HG02588 (cell line): ENCODE results near the gene ARHGAP11A.

Experiments used
- ATAC-seq: cut with Tn5 transposase; IDR thresholded peaks from one replicate; pipeline ENCODE4 v1.9.1; 2021; ENCODE audit warnings: mild to moderate bottlenecking, moderate library complexity; ENCODE audit not compliant: unreplicated experiment

Gene ARHGAP11A

GRCh38 chr15:32652178-32652577 is 36.9 kb downstream of the ARHGAP11A start:
- ATAC-seq: no peak

GRCh38 chr15:32656091-32656490 is 40.8 kb downstream of the ARHGAP11A start:
- ATAC-seq: no peak

GRCh38 chr15:32656496-32656895 is 41.2 kb downstream of the ARHGAP11A start:
- no peak for ATAC-seq

GRCh38 chr15:32657198-32657883 is 42.0 kb downstream of the ARHGAP11A start:
- ATAC-seq: no peak

DNA sequence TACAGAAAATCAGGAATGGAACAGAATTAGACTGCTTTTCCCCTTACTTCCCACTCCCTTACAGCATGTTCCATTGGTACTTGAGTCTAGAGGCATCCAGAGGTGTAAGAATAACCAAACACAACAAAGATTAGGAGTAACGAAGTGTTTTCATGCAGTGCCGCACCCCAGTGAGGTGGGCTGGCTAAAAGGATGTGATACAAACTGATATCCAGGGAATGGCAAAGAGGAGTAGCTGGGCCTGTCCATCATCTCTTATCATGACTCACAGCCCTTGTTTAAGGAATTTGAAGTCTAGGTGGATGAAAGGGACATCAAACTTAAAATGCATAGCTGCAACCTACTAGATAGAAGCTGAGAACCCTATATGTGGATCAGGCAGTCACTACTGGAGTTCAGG is 42.6 kb downstream of the ARHGAP11A start:
- no peak for ATAC-seq

DNA sequence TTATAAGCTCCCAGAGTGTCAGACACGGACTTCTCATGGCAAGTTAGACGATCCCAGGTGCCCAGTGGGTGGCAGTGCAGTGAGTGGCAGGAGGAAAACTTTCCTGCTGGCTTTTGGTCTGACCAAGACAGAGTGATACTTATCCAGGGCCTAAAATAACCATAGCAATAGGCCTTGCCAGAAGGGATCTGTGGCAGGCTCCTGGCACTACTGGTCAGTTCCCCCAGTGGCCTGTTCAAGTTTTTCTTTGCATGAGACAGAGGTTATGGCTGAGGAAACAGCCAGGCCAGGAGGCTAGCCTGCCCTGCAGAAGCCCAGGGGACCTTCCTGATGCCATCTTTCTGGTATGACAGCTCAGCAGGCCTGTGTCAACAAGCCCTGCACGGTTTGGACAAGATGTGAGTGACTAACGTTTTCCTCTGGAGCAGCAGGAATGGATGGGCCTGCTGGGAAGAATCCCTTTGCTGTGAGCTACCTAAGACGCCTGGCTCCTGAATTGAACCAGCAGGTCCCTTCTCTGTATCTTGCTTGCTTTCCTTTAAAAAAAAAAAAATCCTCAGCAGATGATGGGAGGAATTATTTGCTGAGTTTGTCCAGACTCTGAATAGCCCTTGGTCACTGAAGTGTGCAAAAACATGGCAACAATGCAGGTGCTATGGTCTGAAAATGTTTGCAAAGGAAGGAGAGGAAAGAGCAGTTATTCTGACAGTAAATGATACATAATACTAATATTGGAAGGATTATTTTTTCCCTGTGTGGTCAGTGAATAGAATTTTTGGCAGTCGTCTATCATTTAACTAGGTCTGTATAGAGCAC is 44.2 kb downstream of the ARHGAP11A start:
- no peak for ATAC-seq

DNA sequence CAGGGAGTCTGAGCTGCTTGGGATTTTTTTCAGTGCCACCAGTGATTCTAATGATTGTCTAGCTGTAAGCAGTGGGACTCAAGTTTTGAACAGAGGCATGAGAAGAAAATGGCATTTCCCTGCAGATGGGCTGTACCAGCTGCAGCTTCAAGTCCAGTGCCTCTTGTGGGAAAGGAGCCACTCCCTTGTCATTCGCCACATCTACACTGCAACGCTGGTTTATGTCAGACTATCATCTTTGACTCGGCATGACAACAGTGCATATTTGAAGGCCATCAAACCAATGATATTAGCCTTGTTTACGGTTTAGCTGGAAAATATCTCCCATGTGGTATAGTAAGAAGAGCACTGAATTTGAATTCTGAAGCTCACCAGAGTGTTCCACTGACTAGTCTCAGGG is 48.4 kb downstream of the ARHGAP11A start:
- no peak for ATAC-seq

- ATAC-seq: no peak
These were observed 49.5 kb downstream of the ARHGAP11A start for GRCh38 chr15:32664796-32665195.

GRCh38 chr15:32667321-32667720 is 52.0 kb downstream of the ARHGAP11A start:
- ATAC-seq: no peak

GRCh38 chr15:32668942-32669341 is 53.6 kb downstream of the ARHGAP11A start:
- no peak for ATAC-seq

- ATAC-seq: no peak
These were observed 54.8 kb downstream of the ARHGAP11A start for GRCh38 chr15:32669896-32670611.

DNA sequence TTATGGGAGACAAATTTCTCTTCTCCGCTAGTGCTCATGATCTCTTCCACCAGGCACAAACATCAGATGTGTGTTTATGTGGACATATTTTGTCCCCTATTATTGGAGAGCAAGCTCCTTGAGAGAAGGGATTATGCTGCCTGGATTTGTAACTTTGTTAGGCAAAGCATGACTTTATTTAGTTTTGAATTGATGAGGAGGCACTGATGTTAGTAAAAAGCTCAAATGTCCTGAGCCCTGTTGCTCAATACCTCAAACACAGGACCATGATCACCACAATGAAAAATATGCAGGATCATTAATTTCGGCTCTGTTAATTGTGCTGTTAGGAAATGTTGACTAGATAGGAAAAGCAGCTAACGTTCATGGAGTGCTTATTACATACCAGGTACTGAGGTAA is 55.3 kb downstream of the ARHGAP11A start:
- no peak for ATAC-seq

DNA sequence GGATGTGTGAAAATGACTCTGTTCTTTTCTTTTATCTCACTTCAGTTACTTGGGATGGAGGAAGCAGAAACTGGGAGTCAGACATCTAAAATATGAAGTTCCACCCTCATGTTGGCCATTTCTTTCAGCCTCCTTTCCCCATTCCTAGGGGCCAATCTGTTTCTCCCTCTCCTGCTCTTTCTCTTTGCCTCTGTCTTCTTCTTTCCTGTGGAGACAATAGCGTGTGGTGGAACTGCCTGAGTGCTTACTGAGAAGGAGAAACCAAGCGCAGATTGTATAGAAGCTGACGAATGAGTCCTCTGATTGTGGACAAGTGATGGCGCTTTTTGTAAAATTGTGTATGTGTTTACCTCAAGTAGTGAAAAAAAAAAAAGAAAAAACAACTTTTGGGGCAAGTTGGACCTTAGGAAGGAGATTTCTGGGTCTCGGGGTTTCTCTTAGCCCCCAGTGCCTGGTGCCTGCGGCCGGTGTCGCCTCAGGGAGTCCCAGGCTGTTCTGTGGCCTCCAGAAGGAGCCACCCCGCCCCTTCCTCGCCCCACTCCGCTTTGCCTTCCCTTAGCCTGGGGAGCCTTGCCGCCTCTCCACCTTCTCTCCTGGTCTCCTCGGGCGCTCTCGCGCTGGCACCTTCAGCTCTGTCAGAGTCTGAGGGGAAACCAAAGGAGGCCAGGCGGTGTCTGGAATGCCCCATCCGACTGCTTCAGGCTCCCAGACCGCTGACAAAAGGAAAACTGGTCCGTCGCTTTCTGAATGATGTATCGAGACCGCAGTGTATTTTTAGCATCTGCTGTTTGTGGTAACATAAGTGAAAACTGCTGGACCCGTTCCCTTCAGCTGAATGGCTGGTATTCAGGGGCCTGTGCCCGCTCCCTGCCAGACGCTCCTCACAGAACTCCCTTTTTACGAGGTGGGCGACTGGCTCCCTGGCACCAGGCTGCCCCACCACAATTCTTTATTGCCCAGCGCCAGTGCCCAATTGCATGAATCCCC is 56.3 kb downstream of the ARHGAP11A start:
- no peak for ATAC-seq

DNA sequence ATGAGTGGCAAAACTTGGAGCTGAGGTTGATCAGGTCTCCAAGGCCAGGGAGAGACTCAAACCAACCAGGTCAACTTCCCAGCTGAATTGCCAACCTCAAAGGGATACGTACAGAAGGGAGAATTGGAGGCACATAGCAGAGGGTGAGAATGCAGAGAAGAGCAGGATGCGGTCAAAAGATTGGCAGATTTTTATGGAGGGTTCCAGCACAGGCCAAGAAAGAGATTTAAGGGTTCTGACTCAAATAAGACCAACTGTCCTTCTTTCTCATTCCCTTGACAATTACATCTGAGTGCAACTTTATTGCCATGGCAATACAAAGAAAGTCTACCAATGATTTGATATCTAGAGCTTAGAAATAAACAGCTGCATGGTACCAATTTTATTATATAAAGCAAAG is 59.4 kb downstream of the ARHGAP11A start:
- no peak for ATAC-seq

- no peak for ATAC-seq
These were observed 60.2 kb downstream of the ARHGAP11A start for GRCh38 chr15:32675466-32675865.

- ATAC-seq: no peak
These were observed 60.9 kb downstream of the ARHGAP11A start for GRCh38 chr15:32676169-32676568.

GRCh38 chr15:32677238-32677750 is 62.0 kb downstream of the ARHGAP11A start:
- no peak for ATAC-seq

GRCh38 chr15:32679298-32679690 is 64.0 kb downstream of the ARHGAP11A start:
- ATAC-seq: no peak

DNA sequence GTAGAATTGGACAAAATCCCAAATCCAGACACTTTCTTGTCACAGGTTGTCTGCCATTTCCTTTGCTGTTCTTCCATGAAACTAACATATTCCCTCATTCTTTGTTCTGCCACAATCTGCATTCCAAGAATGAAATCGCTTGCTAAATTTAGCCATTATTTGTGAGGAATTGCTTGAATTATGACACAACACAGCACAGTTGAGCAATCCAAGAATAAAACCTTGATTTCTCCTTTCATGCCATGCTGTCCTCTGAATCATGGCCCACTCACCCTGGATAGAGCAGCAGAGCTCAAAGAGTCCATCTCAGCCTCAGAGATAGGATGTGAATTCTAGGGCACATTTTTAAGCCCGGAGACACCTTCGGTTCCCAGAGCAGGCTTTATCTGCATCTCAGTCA is 67.3 kb downstream of the ARHGAP11A start:
- ATAC-seq: no peak

DNA sequence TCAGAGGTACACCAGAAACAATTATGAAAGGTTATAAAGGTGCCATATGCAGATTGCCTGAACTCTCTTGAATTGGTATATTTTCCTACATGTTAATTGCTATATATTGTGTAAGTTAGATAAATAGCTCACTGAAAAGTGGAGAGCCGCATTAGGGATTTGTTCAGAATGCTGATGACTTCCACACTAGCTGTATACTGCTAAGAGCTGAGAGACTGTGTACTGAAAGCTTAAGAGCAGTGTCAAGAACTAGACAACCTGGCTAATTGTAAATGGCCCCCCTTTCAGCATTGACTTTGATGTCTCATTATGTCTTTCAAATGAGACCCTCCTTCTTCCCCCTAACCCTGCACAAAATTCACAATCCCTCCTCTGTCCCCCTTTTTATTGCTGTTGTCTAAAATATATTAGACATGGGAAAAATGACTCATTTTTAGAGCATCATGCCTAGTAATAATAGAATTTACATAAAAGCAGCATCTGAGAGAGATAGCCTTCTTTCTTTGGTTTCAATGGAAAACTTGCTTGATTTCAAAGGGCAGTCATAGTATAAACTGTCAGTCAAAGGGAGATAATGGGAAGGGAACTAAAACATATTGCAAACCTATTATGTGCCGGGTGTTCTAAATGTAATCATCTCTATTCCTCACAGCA is 67.8 kb downstream of the ARHGAP11A start:
- ATAC-seq: no peak
